ENCODE measurements around the gene PAFAH1B2. TPM values are rescaled to one million over a fixed set of nuclear protein-coding genes. Genes with fewer than 3 reads are reported as not detected.

PAFAH1B2 gene
- total RNA-seq, 1 experiment from 2014 or later, result 154 TPM

GRCh38 chr11:117117681-117118080 is 26.4 kb upstream of the PAFAH1B2 start:
- Histone ChIP-seq H3K27ac (ENCODE audit: low read depth, low read length) (no peak overlapping the region), H3K9me2 (ENCODE audit: insufficient read depth) (no peaks in the 10 kb centered on the region), H2AFZ (ENCODE audit: low read depth, low read length, poor library complexity, severe bottlenecking) (no peak overlapping the region), H3K79me2 (ENCODE audit: insufficient read depth, low read length) (no peaks in the 10 kb centered on the region), H3K4me1 (ENCODE audit: control insufficient read depth in 1 of 2, insufficient read depth in 2 of 2, low read length in 2 of 2) (no peaks in the 10 kb centered on the region), H3K36me3 (ENCODE audit: control insufficient read depth in 1 of 2, insufficient read depth in 2 of 2, low read length in 2 of 2) (no peaks in the 10 kb centered on the region), H3K27me3 (ENCODE audit: insufficient read depth, low read length) (no peaks in the 10 kb centered on the region), H3K9ac (ENCODE audit: low read length) (no peak overlapping the region), H3K9me3 (ENCODE audit: control insufficient read depth in 1 of 2, insufficient read depth in 1 of 2, low read depth in 1 of 2, low read length in 2 of 2) (no peaks in the 10 kb centered on the region), H4K20me1 (ENCODE audit: insufficient read depth) (no peaks in the 10 kb centered on the region), H3K4me3 (replicated peaks in 1 of 2; ENCODE audit: low read depth in 1 of 2, low read length in 2 of 2) (no peak overlapping the region), H3K4me2 (ENCODE audit: low read length) (no peak overlapping the region)
- ChIA-PET POLR2A (no interaction called here), RAD21 (ENCODE audit: low non-redundant PET in 1 of 2, low total read pairs in 2 of 2, uncharacterized antibody in 2 of 2, unreplicated experiment in 2 of 2) (no interaction called here), CTCF (no interaction called here)
- no TSS peak for BruUV-seq (replicated peaks)
- DNase-seq (ENCODE audit: low read depth, low spot score), result no peak
- TF ChIP-seq EZH2phosphoT487 (IDR thresholded peaks at IDR 0.05; ENCODE audit: borderline replicate concordance) (no peak), POLR2AphosphoS5 (IDR thresholded peaks at IDR 0.05; ENCODE audit: low read depth, low read length) (no peak), MAX (IDR thresholded peaks at IDR 0.05) (no peak)
- TF ChIP-seq, protein P1, sequence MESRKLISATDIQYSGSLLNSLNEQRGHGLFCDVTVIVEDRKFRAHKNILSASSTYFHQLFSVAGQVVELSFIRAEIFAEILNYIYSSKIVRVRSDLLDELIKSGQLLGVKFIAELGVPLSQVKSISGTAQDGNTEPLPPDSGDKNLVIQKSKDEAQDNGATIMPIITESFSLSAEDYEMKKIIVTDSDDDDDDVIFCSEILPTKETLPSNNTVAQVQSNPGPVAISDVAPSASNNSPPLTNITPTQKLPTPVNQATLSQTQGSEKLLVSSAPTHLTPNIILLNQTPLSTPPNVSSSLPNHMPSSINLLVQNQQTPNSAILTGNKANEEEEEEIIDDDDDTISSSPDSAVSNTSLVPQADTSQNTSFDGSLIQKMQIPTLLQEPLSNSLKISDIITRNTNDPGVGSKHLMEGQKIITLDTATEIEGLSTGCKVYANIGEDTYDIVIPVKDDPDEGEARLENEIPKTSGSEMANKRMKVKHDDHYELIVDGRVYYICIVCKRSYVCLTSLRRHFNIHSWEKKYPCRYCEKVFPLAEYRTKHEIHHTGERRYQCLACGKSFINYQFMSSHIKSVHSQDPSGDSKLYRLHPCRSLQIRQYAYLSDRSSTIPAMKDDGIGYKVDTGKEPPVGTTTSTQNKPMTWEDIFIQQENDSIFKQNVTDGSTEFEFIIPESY (IDR thresholded peaks at IDR 0.05; ENCODE audit: extremely low read depth, insufficient replicate concordance, low read length), result no peak
- ATAC-seq, result no peak
- intact Hi-C loops (cut with micrococcal nuclease), result no loop called here

GRCh38 chr11:117121176-117121575 is 22.9 kb upstream of the PAFAH1B2 start:
- Histone ChIP-seq H2AFZ (ENCODE audit: low read depth, low read length, poor library complexity, severe bottlenecking) (no peak overlapping the region), H3K4me1 (ENCODE audit: control insufficient read depth in 1 of 2, insufficient read depth in 2 of 2, low read length in 2 of 2) (peaks cover 0 to 4% of the 10 kb centered on the region in 2 experiments; a peak in 1 of 4 replicates), H3K4me2 (ENCODE audit: low read length) (no peak overlapping the region), H3K4me3 (replicated peaks in 1 of 2; ENCODE audit: low read depth in 1 of 2, low read length in 2 of 2) (no peak overlapping the region), H3K27ac (ENCODE audit: low read depth, low read length) (no peak overlapping the region), H3K79me2 (ENCODE audit: insufficient read depth, low read length) (no peaks in the 10 kb centered on the region), H3K36me3 (ENCODE audit: control insufficient read depth in 1 of 2, insufficient read depth in 2 of 2, low read length in 2 of 2) (no peaks in the 10 kb centered on the region), H3K27me3 (ENCODE audit: insufficient read depth, low read length) (no peaks in the 10 kb centered on the region), H3K9me2 (ENCODE audit: insufficient read depth) (no peaks in the 10 kb centered on the region), H3K9me3 (ENCODE audit: control insufficient read depth in 1 of 2, insufficient read depth in 1 of 2, low read depth in 1 of 2, low read length in 2 of 2) (no peaks in the 10 kb centered on the region), H4K20me1 (ENCODE audit: insufficient read depth) (no peaks in the 10 kb centered on the region), H3K9ac (ENCODE audit: low read length) (no peak overlapping the region)
- intact Hi-C loops (cut with micrococcal nuclease), result no loop called here
- no TSS peak for BruUV-seq (replicated peaks)
- CTCF ChIA-PET, result no interaction called here
- TF ChIP-seq EZH2phosphoT487 (IDR thresholded peaks at IDR 0.05; ENCODE audit: borderline replicate concordance) (no peak), ELF1 (IDR thresholded peaks at IDR 0.05; ENCODE audit: borderline replicate concordance, low read depth) (no peak), CBX3 (IDR thresholded peaks at IDR 0.05; ENCODE audit: low read depth) (no peak), SRF (IDR thresholded peaks at IDR 0.05; ENCODE audit: low read depth) (no peak), EZH2 (IDR thresholded peaks at IDR 0.05) (no peak), POLR2AphosphoS5 (IDR thresholded peaks at IDR 0.05; ENCODE audit: low read depth, low read length) (no peak), MAX (IDR thresholded peaks at IDR 0.05) (no peak), ZFX (IDR thresholded peaks at IDR 0.05) (no peak), SP1 (IDR thresholded peaks at IDR 0.05; ENCODE audit: low read depth) (no peak), POLR2A (IDR thresholded peaks at IDR 0.05; ENCODE audit: borderline replicate concordance, extremely low read depth, insufficient read depth, insufficient read length) (no peak), TCF7L2 (IDR thresholded peaks at IDR 0.05; ENCODE audit: borderline replicate concordance, extremely low read depth, insufficient read depth, insufficient read length) (no peak), ZNF274 (IDR thresholded peaks at IDR 0.05; ENCODE audit: low read depth, low read length) (no peak), SIN3A (IDR thresholded peaks at IDR 0.05; ENCODE audit: low read depth) (no peak)
- no peak for ATAC-seq
- DNase-seq (ENCODE audit: low read depth, low spot score), result no peak
- POLR2A ChIA-PET, result no interaction called here
- RAD21 ChIA-PET (ENCODE audit: low non-redundant PET in 1 of 2, low total read pairs in 2 of 2, uncharacterized antibody in 2 of 2, unreplicated experiment in 2 of 2), result no interaction called here

Data from HCT116 (cell line).